Measurements from ENCODE around the gene CYTH3. TPM values are rescaled to one million over a fixed set of nuclear protein-coding genes. Genes with fewer than 3 reads are reported as not detected.

Gene CYTH3
- total and polyA plus RNA-seq, 2 of the 8 experiments (the other 6 are each of a cell fraction or from before 2014, with no cell fraction given): 10.3 to 11.9 TPM

- H3K36me3 ChIP-seq (ENCODE audit: control insufficient read depth in 2 of 4, insufficient read depth in 4 of 4, low read length in 3 of 4): no peaks in the 10 kb centered on the region
- no peak overlapping the region for H2BK20ac ChIP-seq (ENCODE audit: low read length)
- no peak overlapping the region for H3K27ac ChIP-seq (ENCODE audit: low read depth, low read length)
- H3K79me2 ChIP-seq (ENCODE audit: control insufficient read depth in 1 of 2, insufficient read depth in 2 of 2, low read length in 2 of 2): no peaks in the 10 kb centered on the region
- no peak overlapping the region for H3K4ac ChIP-seq (replicated peaks; ENCODE audit: insufficient read length, low read depth, low read length)
- H3K27me3 ChIP-seq (replicated peaks in 1 of 4; ENCODE audit: control insufficient read depth in 3 of 4, extremely low read depth in 1 of 4, insufficient read depth in 3 of 4, low read length in 3 of 4): no peaks in the 10 kb centered on the region
- H2BK5ac ChIP-seq (ENCODE audit: low read depth, low read length): no peak overlapping the region
- H2BK120ac ChIP-seq (replicated peaks; ENCODE audit: low read depth, low read length): no peak overlapping the region
- WGBS, 2 experiments (ENCODE audit: extremely low coverage in 1 of 2, insufficient coverage in 1 of 2, insufficient read length in 1 of 2, insufficient replicate concordance in 2 of 2, low coverage in 1 of 2, low lambda C conversion rate in 2 of 2, missing lambda C conversion rate in 1 of 2): 97% methylated on average over 10 of the region's 10 CpGs; no CpG with 5 or more reads in 1 of the 2 experiments
- H3K9ac ChIP-seq (replicated peaks in 1 of 4; ENCODE audit: extremely low read depth in 1 of 4, low read depth in 3 of 4, low read length in 3 of 4): no peak overlapping the region
- no peak overlapping the region for H3K56ac ChIP-seq (replicated peaks; ENCODE audit: insufficient read length, low read depth, low read length)
- DNase-seq (ENCODE audit: low read depth in 1 of 2, low spot score in 2 of 2): no peak
- H3K23ac ChIP-seq (ENCODE audit: insufficient read length): no peak overlapping the region
- no peaks in the 10 kb centered on the region for H3K4me1 ChIP-seq (replicated peaks in 1 of 4; ENCODE audit: control insufficient read depth in 3 of 4, insufficient read depth in 4 of 4, low read length in 3 of 4)
- no peak overlapping the region for H3K4me2 ChIP-seq (ENCODE audit: insufficient read depth in 1 of 2, low read depth in 2 of 2, low read length in 2 of 2)
- peaks cover 5% of the 10 kb centered on the region; the same call in 1 of the 2 replicates for H3K23me2 ChIP-seq (ENCODE audit: low read depth, low read length)
- H2BK12ac ChIP-seq (ENCODE audit: low read depth, low read length): no peak overlapping the region
- H4K8ac ChIP-seq (ENCODE audit: extremely low read depth, insufficient read depth, low read length): no peak overlapping the region
- peaks cover 0 to 2% of the 10 kb centered on the region in 2 experiments for H4K20me1 ChIP-seq (replicated peaks in 1 of 2; ENCODE audit: control insufficient read depth in 1 of 2, insufficient read depth in 2 of 2, low read length in 2 of 2)
- no peak for FAIRE-seq
- H3K4me3 ChIP-seq (ENCODE audit: extremely low read depth in 1 of 4, insufficient read depth in 2 of 4, low read depth in 3 of 4, low read length in 4 of 4): no peak overlapping the region
- POLR2A ChIA-PET (ENCODE audit: partially characterized antibody): interaction anchor here (0.7 kb wide), 1 partner anchor 10 kb away, joined by 3 read pairs; no protein-coding TSS in a partner anchor
- H3K79me1 ChIP-seq (ENCODE audit: low read depth, low read length): no peaks in the 10 kb centered on the region
- H2AFZ ChIP-seq (ENCODE audit: low read length): no peak overlapping the region
- CTCF ChIA-PET (ENCODE audit: partially characterized antibody): interaction anchor here (1.0 to 1.7 kb wide), 3 partner anchors 16 to 23 kb away, joined by 5 to 8 read pairs (median 6); no protein-coding TSS in a partner anchor
- no peak overlapping the region for H4K91ac ChIP-seq (replicated peaks; ENCODE audit: insufficient read length, low read length)
- H3K18ac ChIP-seq (ENCODE audit: extremely low read depth, low read length): no peak overlapping the region
- H4K5ac ChIP-seq (ENCODE audit: insufficient read length, low read depth, low read length): no peak overlapping the region
- no peak overlapping the region for H3K14ac ChIP-seq (ENCODE audit: insufficient read length)
- no peak overlapping the region for H2BK15ac ChIP-seq (ENCODE audit: low read length)
- TF ChIP-seq RBBP5 (IDR thresholded peaks at IDR 0.05; ENCODE audit: borderline replicate concordance, low read depth, low read length): no peak
- no peak for TF ChIP-seq FOSL1 (IDR thresholded peaks at IDR 0.05; ENCODE audit: insufficient read depth, low read depth, low read length)
- TF ChIP-seq TCF12 (IDR thresholded peaks at IDR 0.05; ENCODE audit: low read depth, low read length): no peak
- no peak for TF ChIP-seq RAD21 (IDR thresholded peaks at IDR 0.05 in 1 of 2, conservative IDR thresholded peaks at IDR 0.05 in 1 of 2; ENCODE audit: low read depth in 2 of 2, low read length in 2 of 2)
- TF ChIP-seq USF2 (IDR thresholded peaks at IDR 0.05; ENCODE audit: low read length): no peak
- no peak for TF ChIP-seq TAF7 (optimal IDR thresholded peaks at IDR 0.05; ENCODE audit: borderline replicate concordance, low read depth, low read length)
- TF ChIP-seq SIX5 (IDR thresholded peaks at IDR 0.05; ENCODE audit: low read depth, low read length): no peak
- TF ChIP-seq NRF1 (IDR thresholded peaks at IDR 0.05; ENCODE audit: low read depth, low read length): no peak
- no peak for TF ChIP-seq TBP (IDR thresholded peaks at IDR 0.05; ENCODE audit: low read depth, low read length)
- no peak for TF ChIP-seq ATF3 (IDR thresholded peaks at IDR 0.05; ENCODE audit: insufficient read depth, low read depth, low read length)
- no peak for TF ChIP-seq BRCA1 (IDR thresholded peaks at IDR 0.05; ENCODE audit: low read depth, low read length)
- no peak for TF ChIP-seq SP1 (IDR thresholded peaks at IDR 0.05; ENCODE audit: low read depth, low read length)
- no peaks in the 10 kb centered on the region for H3K9me3 ChIP-seq (ENCODE audit: insufficient read depth in 2 of 2, low read depth in 1 of 2, low read length in 1 of 2)
- no peak overlapping the region for H2AK5ac ChIP-seq (ENCODE audit: low read depth, low read length)
These were observed 89.4 kb downstream of the CYTH3 start for GRCh38 chr7:6182993-6183392.

All from H1 (cell line).